ENCODE results near the gene OLIG1.

DNA sequence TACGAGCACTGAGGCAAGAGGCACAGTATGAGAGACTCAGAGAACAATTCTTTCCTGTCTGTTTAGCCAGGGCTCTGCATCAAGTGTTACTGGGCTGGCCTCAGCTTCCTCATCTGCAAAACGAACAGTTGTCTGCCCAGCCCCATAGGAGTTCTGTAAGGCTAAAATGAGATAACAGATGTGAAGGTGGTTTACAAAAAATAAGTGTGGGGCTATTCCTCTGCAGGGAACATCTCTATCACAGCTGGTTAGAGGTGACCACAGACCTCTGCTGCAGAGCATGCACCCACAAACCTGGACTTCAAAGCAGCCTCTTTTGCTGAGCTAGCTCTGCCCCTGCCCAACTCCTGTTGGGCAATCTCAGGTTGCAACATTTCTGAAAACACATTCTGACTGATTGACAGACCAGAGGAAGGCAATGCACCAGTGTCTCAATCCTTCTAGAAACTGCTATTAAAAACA lies 10.5 kb upstream of the OLIG1 start:
- TF ChIP-seq POLR2A (IDR thresholded peaks at IDR 0.05): no peak
- TF ChIP-seq EP300 (IDR thresholded peaks at IDR 0.05): no peak
- TF ChIP-seq, protein P1, sequence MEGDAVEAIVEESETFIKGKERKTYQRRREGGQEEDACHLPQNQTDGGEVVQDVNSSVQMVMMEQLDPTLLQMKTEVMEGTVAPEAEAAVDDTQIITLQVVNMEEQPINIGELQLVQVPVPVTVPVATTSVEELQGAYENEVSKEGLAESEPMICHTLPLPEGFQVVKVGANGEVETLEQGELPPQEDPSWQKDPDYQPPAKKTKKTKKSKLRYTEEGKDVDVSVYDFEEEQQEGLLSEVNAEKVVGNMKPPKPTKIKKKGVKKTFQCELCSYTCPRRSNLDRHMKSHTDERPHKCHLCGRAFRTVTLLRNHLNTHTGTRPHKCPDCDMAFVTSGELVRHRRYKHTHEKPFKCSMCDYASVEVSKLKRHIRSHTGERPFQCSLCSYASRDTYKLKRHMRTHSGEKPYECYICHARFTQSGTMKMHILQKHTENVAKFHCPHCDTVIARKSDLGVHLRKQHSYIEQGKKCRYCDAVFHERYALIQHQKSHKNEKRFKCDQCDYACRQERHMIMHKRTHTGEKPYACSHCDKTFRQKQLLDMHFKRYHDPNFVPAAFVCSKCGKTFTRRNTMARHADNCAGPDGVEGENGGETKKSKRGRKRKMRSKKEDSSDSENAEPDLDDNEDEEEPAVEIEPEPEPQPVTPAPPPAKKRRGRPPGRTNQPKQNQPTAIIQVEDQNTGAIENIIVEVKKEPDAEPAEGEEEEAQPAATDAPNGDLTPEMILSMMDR (IDR thresholded peaks at IDR 0.05): no peak
- no peak for TF ChIP-seq POLR2AphosphoS5 (IDR thresholded peaks at IDR 0.05)
